ENCODE results near the gene GPR176.

GPR176 gene

DNA sequence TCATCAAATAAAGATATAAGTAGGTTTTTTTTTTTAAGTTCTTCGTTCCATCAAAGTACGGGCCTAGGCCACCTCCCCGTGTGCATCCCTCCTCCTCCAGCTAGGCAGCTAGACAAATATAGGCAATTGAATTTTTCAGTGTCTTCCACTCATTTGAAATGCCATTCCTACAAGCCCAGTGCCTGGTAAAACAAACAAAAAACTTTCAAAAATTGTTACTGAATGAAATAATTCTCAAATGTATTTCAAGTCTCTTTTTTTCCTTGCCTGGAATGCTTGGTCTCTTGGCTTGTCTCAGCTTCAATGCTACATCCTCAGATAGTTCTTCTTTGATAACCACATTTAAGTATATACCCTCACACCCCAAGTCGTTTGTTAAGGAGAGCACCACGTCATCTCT, 17.6 kb upstream of the GPR176 start:
- peak overlapping the region in 1 of 5 donors; percentile 20 for H3K9ac ChIP-seq (ENCODE audit: low read length in 5 of 5)
- H3K27ac ChIP-seq (ENCODE audit: low read depth, low read length): no peak overlapping the region
- H3K36me3 ChIP-seq (ENCODE audit: control insufficient read depth in 5 of 5, insufficient read depth in 5 of 5, low read length in 5 of 5): peaks cover 3 to 21% (median 15%) of the 10 kb centered on the region in 5 donors
- peaks cover 2 to 33% (median 25%) of the 10 kb centered on the region in 5 donors for H3K4me1 ChIP-seq (ENCODE audit: control insufficient read depth in 5 of 5, insufficient read depth in 5 of 5, low read length in 5 of 5)
- no peaks in the 10 kb centered on the region for H3K27me3 ChIP-seq (ENCODE audit: control insufficient read depth in 5 of 5, insufficient read depth in 4 of 5, low read length in 5 of 5)
- H3K4me3 ChIP-seq (ENCODE audit: low read depth in 1 of 5, low read length in 5 of 5): no peak overlapping the region
- H3K9me3 ChIP-seq (ENCODE audit: control insufficient read depth in 5 of 5, low read length in 5 of 5): no peaks in the 10 kb centered on the region

DNA sequence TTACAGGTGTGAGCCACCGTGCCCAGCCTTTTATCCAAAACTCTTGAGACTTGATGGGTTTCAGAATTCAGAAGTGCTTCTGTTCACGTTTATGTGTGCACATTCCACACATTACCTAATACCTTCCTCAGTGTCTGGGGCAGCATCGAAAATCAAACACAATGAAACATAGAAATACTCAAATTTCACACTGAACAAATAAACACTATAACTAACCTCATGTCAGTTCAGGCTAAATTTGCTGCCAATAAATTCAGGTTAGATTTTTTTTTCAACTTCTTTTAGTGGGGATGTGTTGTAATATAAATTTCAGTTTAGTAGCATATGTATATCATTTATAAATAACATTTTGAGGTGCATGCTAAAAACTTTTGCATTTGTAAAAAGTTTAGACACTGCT, 16.6 kb upstream of the GPR176 start:
- Histone ChIP-seq H3K4me1 (ENCODE audit: control insufficient read depth in 5 of 5, insufficient read depth in 5 of 5, low read length in 5 of 5) (peaks cover 2 to 33% (median 24%) of the 10 kb centered on the region in 5 donors), H3K4me3 (ENCODE audit: low read depth in 1 of 5, low read length in 5 of 5) (no peak overlapping the region), H3K9me3 (ENCODE audit: control insufficient read depth in 5 of 5, low read length in 5 of 5) (no peaks in the 10 kb centered on the region), H3K9ac (ENCODE audit: low read length in 5 of 5) (no peak overlapping the region), H3K27me3 (ENCODE audit: control insufficient read depth in 5 of 5, insufficient read depth in 4 of 5, low read length in 5 of 5) (no peaks in the 10 kb centered on the region), H3K36me3 (ENCODE audit: control insufficient read depth in 5 of 5, insufficient read depth in 5 of 5, low read length in 5 of 5) (peaks cover 3 to 18% (median 14%) of the 10 kb centered on the region in 5 donors), H3K27ac (ENCODE audit: low read depth, low read length) (no peak overlapping the region)

DNA sequence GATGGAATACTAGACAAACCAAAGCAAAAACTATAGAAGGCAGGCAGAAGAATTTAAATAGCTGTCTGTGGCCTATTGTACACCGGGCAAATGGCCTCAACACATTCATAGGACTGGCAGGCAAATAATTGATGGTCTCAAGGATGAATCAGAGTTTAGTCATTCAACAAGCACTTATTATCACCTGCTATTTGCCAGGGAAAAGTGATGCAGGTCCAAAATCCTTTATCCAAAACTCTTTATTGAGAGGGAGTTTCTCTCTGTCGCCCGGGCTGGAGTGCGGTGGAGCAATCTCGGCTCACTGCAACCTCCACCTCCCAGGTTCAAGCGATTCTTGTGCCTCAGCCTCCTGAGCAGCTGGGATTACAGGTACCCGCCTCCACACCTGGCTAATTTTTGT, 16.1 kb upstream of the GPR176 start:
- H3K4me3 ChIP-seq (ENCODE audit: low read depth in 1 of 5, low read length in 5 of 5): no peak overlapping the region
- H3K36me3 ChIP-seq (ENCODE audit: control insufficient read depth in 5 of 5, insufficient read depth in 5 of 5, low read length in 5 of 5): peaks cover 3 to 17% (median 14%) of the 10 kb centered on the region in 5 donors
- H3K27ac ChIP-seq (ENCODE audit: low read depth, low read length): no peak overlapping the region
- H3K4me1 ChIP-seq (ENCODE audit: control insufficient read depth in 5 of 5, insufficient read depth in 5 of 5, low read length in 5 of 5): peaks cover 2 to 33% (median 24%) of the 10 kb centered on the region in 5 donors
- no peaks in the 10 kb centered on the region for H3K27me3 ChIP-seq (ENCODE audit: control insufficient read depth in 5 of 5, insufficient read depth in 4 of 5, low read length in 5 of 5)
- H3K9me3 ChIP-seq (ENCODE audit: control insufficient read depth in 5 of 5, low read length in 5 of 5): no peaks in the 10 kb centered on the region
- H3K9ac ChIP-seq (ENCODE audit: low read length in 5 of 5): peak overlapping the region in 1 of 5 donors; percentile 25

DNA sequence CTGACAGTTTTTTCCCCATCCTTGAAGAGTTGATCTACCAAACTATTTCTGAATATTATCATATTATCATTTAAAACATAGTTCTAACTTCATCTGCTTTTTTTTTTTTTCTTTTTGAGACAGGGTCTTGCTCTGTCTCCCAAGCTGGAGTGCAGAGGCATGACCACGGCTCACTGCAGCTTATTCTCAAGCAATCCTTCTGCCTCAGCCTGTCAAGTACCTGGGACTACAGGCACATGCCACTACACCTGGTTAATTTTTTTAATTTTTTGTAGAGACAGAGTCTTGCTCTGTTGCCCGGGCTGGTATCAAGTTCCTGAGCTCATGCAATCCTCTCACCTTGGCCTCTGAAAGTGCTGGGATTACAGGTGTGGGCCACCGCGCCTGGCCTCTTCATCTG, 15.2 kb upstream of the GPR176 start:
- Histone ChIP-seq H3K27ac (ENCODE audit: low read depth, low read length) (no peak overlapping the region), H3K4me3 (ENCODE audit: low read depth in 1 of 5, low read length in 5 of 5) (peak overlapping the region in 1 of 5 donors; percentile 91), H3K4me1 (ENCODE audit: control insufficient read depth in 5 of 5, insufficient read depth in 5 of 5, low read length in 5 of 5) (peaks cover 2 to 33% (median 24%) of the 10 kb centered on the region in 5 donors)

DNA sequence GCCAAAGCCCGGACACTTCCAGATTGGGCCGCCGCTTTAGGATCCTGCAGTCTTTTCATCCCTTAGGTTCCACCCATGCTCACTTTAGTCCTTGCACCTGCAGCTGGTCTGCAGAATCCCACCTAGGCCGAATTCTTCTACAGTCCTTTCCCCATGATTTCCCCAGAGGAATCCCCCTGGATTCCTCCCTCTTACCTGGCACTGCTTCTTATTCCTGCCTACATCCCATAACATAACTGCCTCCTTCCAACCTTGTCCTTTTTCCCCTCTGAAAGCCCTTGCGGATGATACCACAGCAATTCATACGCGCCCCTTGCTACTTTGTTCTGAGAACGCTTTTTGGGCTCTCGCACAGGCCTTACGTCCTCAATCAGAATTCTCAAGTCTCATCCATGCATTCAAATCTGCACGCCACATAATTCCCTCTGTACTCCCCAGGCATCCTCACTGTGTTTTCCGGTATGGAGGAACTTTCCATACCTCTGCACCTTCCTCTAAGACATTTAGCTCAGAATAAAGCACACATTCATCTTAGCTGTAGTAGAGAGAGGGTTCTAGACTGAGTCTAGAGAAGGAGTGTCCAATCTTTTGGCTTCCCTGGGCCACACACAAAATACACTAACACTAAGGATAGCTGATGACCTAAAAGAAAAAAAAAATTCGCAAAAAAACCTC, 14.5 kb upstream of the GPR176 start:
- peak overlapping the region; percentile 86 to 95 (median 91) for H3K4me3 ChIP-seq (ENCODE audit: low read depth in 1 of 5, low read length in 5 of 5)
- peak overlapping the region; percentile 78 for H3K27ac ChIP-seq (ENCODE audit: low read depth, low read length)
- H3K4me1 ChIP-seq (ENCODE audit: control insufficient read depth in 5 of 5, insufficient read depth in 5 of 5, low read length in 5 of 5): peaks cover 2 to 28% (median 19%) of the 10 kb centered on the region in 5 donors
- peak overlapping the region; percentile 86 to 95 (median 92) for H3K9ac ChIP-seq (ENCODE audit: low read length in 5 of 5)
- peaks cover 0 to 5% (median 2%) of the 10 kb centered on the region in 5 donors for H3K36me3 ChIP-seq (ENCODE audit: control insufficient read depth in 5 of 5, insufficient read depth in 5 of 5, low read length in 5 of 5)
- no peaks in the 10 kb centered on the region for H3K9me3 ChIP-seq (ENCODE audit: control insufficient read depth in 5 of 5, low read length in 5 of 5)
- no peaks in the 10 kb centered on the region for H3K27me3 ChIP-seq (ENCODE audit: control insufficient read depth in 5 of 5, insufficient read depth in 4 of 5, low read length in 5 of 5)

More for the DNA sequence above, 15.2 kb upstream of the GPR176 start:
- Histone ChIP-seq H3K27me3 (ENCODE audit: control insufficient read depth in 5 of 5, insufficient read depth in 4 of 5, low read length in 5 of 5) (no peaks in the 10 kb centered on the region), H3K9ac (ENCODE audit: low read length in 5 of 5) (peak overlapping the region in 2 of 5 donors; percentile 10 to 94), H3K9me3 (ENCODE audit: control insufficient read depth in 5 of 5, low read length in 5 of 5) (no peaks in the 10 kb centered on the region), H3K36me3 (ENCODE audit: control insufficient read depth in 5 of 5, insufficient read depth in 5 of 5, low read length in 5 of 5) (peaks cover 0 to 10% (median 9%) of the 10 kb centered on the region in 5 donors)

DNA sequence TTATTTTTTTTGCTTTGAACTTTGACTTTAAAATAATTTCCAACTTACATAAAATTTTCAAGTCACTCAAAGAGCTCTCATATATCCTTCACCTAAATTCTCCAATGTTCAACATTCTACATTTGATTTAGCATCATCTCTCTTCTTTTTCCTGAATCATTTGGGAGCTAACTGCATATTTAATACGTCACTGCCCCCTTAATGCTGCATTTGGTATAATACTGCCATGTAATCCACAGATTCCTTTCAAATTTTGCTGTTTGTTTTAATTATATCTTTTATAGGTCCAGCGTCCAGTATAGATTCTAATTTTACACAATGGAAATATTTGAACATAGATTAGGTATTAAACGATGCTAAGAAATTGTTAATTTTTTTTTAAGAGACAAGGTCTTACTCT, 11.5 kb upstream of the GPR176 start:
- no peak overlapping the region for H3K9ac ChIP-seq (ENCODE audit: low read length in 5 of 5)
- no peaks in the 10 kb centered on the region for H3K36me3 ChIP-seq (ENCODE audit: control insufficient read depth in 5 of 5, insufficient read depth in 5 of 5, low read length in 5 of 5)
- no peak overlapping the region for H3K4me3 ChIP-seq (ENCODE audit: low read depth in 1 of 5, low read length in 5 of 5)
- no peak overlapping the region for H3K27ac ChIP-seq (ENCODE audit: low read depth, low read length)
- peaks cover 2 to 20% (median 14%) of the 10 kb centered on the region in 5 donors for H3K4me1 ChIP-seq (ENCODE audit: control insufficient read depth in 5 of 5, insufficient read depth in 5 of 5, low read length in 5 of 5)
- no peaks in the 10 kb centered on the region for H3K9me3 ChIP-seq (ENCODE audit: control insufficient read depth in 5 of 5, low read length in 5 of 5)
- H3K27me3 ChIP-seq (ENCODE audit: control insufficient read depth in 5 of 5, insufficient read depth in 4 of 5, low read length in 5 of 5): no peaks in the 10 kb centered on the region

DNA sequence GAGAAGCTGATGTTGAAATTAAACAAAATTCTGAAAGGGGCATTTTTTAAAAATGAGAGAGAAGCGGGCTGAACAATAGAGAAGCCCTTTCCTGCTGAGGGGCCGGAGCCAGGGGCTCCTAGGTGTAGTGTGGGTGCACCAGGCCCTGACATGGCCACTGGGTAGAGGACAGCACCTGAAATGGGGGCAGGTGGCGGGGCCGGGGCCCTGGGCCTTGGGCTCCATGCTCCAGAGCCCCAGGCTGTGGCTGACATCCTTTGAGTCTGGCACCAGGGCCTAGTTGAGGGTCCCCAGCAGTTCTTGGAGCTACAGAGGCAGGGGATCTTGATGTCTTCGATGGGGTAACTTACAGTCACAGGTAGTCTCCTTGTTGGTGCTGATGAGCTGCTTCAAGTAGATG, 6.5 kb upstream of the GPR176 start:
- H3K4me3 ChIP-seq (ENCODE audit: low read depth in 1 of 5, low read length in 5 of 5): no peak overlapping the region
- H3K36me3 ChIP-seq (ENCODE audit: control insufficient read depth in 5 of 5, insufficient read depth in 5 of 5, low read length in 5 of 5): no peaks in the 10 kb centered on the region
- no peak overlapping the region for H3K9ac ChIP-seq (ENCODE audit: low read length in 5 of 5)
- H3K4me1 ChIP-seq (ENCODE audit: control insufficient read depth in 5 of 5, insufficient read depth in 5 of 5, low read length in 5 of 5): peaks cover 0 to under 1% (median 0%) of the 10 kb centered on the region in 5 donors
- no peak overlapping the region for H3K27ac ChIP-seq (ENCODE audit: low read depth, low read length)
- H3K9me3 ChIP-seq (ENCODE audit: control insufficient read depth in 5 of 5, low read length in 5 of 5): no peaks in the 10 kb centered on the region
- H3K27me3 ChIP-seq (ENCODE audit: control insufficient read depth in 5 of 5, insufficient read depth in 4 of 5, low read length in 5 of 5): no peaks in the 10 kb centered on the region

DNA sequence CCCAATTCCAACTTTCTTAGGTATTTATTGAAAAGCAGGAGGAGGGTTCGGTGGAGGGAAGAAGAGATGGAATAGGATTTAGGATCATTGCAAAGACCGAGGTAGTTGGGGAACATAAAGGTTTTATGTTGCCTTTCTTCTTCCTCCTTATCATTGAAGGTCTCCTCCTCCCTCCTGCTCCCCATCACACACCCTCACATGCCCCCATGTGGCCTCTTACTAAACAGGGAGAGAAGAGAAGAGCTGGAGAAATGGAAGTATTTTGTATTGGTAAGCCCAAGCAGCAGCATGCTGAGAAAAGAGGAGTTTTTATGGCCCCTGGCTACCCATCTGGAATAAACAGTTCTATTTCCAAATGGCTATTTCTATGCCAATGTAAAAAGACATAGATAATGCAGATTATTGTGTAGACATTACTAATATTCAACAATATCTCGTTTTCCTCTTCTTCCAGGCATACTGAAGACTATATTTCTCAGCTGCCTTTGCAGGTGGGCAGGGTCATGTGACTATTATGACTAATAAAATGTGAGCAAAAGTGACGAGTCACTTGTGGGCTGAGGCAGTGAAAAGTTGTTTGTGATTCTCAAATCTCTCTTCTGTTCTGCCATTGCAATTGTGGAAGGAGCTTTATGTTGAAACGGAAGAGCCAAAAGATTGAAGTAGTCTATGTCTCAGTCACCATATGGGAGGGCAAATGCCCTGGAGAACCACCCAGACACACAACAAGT, 5.2 kb upstream of the GPR176 start:
- Histone ChIP-seq H3K9ac (ENCODE audit: low read length in 5 of 5) (no peak overlapping the region), H3K27me3 (ENCODE audit: control insufficient read depth in 5 of 5, insufficient read depth in 4 of 5, low read length in 5 of 5) (peaks cover 0 to 2% (median under 1%) of the 10 kb centered on the region in 5 donors), H3K4me3 (ENCODE audit: low read depth in 1 of 5, low read length in 5 of 5) (no peak overlapping the region), H3K4me1 (ENCODE audit: control insufficient read depth in 5 of 5, insufficient read depth in 5 of 5, low read length in 5 of 5) (peaks cover 0 to 11% (median 8%) of the 10 kb centered on the region in 5 donors), H3K36me3 (ENCODE audit: control insufficient read depth in 5 of 5, insufficient read depth in 5 of 5, low read length in 5 of 5) (no peaks in the 10 kb centered on the region), H3K27ac (ENCODE audit: low read depth, low read length) (no peak overlapping the region), H3K9me3 (ENCODE audit: control insufficient read depth in 5 of 5, low read length in 5 of 5) (no peaks in the 10 kb centered on the region)

DNA sequence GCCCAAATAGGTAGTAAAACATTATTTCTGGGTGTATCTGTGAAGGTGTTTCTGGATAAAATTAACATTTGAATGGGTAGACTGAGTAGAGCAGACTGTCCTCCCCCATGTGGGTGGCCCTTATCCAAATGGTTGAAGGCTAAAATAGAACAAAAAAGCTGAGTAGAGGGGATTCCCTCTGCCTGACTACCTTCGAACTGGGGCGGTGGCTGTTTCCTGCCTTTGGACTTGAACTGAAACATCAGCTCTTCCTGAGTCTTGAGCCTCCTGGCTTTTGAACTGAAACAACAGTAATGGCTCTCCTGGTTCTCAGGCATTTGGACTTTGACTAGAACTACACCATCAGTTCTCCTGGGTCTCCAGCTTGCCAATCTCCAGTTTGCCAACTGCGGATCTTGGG, 4.4 kb upstream of the GPR176 start:
- Histone ChIP-seq H3K4me3 (ENCODE audit: low read depth in 1 of 5, low read length in 5 of 5) (no peak overlapping the region), H3K9me3 (ENCODE audit: control insufficient read depth in 5 of 5, low read length in 5 of 5) (no peaks in the 10 kb centered on the region), H3K27ac (ENCODE audit: low read depth, low read length) (no peak overlapping the region), H3K36me3 (ENCODE audit: control insufficient read depth in 5 of 5, insufficient read depth in 5 of 5, low read length in 5 of 5) (no peaks in the 10 kb centered on the region), H3K9ac (ENCODE audit: low read length in 5 of 5) (no peak overlapping the region), H3K4me1 (ENCODE audit: control insufficient read depth in 5 of 5, insufficient read depth in 5 of 5, low read length in 5 of 5) (peaks cover 0 to 19% (median 16%) of the 10 kb centered on the region in 5 donors), H3K27me3 (ENCODE audit: control insufficient read depth in 5 of 5, insufficient read depth in 4 of 5, low read length in 5 of 5) (peaks cover 3 to 7% (median 6%) of the 10 kb centered on the region in 5 donors)

DNA sequence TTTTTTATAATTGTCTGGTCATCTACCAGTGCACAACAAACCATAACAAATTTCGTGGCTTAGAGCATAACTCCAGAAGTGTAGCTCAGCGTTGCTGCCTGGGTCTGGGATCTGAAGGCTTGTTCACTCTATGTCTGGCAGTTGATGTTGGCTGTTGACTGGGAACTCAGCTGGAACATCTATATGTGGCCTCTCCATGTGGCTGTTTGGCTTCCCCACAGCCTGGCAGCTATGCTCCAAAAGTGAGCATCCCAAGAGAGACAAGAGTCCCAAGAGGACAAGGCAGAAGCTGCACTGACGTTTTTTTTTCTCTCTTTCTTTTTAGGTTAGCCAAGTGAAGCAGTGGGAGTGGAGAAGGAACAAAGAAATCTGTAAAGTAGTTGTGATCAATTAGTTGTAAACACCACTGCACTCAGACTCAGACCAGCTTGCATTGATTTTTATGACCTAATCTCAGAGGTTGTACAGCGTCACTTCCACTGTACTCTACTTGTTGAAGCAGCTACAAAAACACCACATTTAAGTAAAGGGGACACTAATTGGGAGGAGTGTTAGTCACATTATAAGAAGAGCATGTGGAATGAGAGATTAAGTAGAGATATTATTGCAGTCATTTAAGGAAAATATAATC, 2.5 kb upstream of the GPR176 start:
- no peaks in the 10 kb centered on the region for H3K9me3 ChIP-seq (ENCODE audit: control insufficient read depth in 5 of 5, low read length in 5 of 5)
- no peaks in the 10 kb centered on the region for H3K36me3 ChIP-seq (ENCODE audit: control insufficient read depth in 5 of 5, insufficient read depth in 5 of 5, low read length in 5 of 5)
- no peak overlapping the region for H3K4me3 ChIP-seq (ENCODE audit: low read depth in 1 of 5, low read length in 5 of 5)
- H3K27me3 ChIP-seq (ENCODE audit: control insufficient read depth in 5 of 5, insufficient read depth in 4 of 5, low read length in 5 of 5): peaks cover 3 to 11% (median 10%) of the 10 kb centered on the region in 5 donors
- peaks cover 0 to 21% (median 18%) of the 10 kb centered on the region in 5 donors for H3K4me1 ChIP-seq (ENCODE audit: control insufficient read depth in 5 of 5, insufficient read depth in 5 of 5, low read length in 5 of 5)
- no peak overlapping the region for H3K27ac ChIP-seq (ENCODE audit: low read depth, low read length)
- H3K9ac ChIP-seq (ENCODE audit: low read length in 5 of 5): no peak overlapping the region

Data from subcutaneous abdominal adipose tissue (tissue), 5 donors.